H1 (cell line): Measurements from ENCODE around the gene TGM3. TPM values are rescaled to one million over a fixed set of nuclear protein-coding genes. Genes with fewer than 3 reads are reported as not detected.

ENCODE experiments used
- HDAC6 ChIP-seq: IDR thresholded peaks from one replicate; pipeline ENCODE4 v1.7.1; 2012; ENCODE audit warnings: low read depth, mild to moderate bottlenecking, inconsistent platforms, low read length, moderate library complexity
- polyA plus RNA-seq, 7 experiments: library from polyadenylated mRNA; depleted of rRNA in 3 of 7; stranded (reverse) in 5 of 7; unstranded in 2 of 7; fragments of >200 nt in 5 of 7; fragments of 200-250 nt in 2 of 7; gene quantifications; 1 replicate in 5 of 7; 2 replicates in 1 of 7; 4 replicates in 1 of 7; pipeline versions ENCODE4 v1.2.1 to v1.2.3, GENCODE V29; 2011 to 2013; ENCODE audit warnings: missing spikeins in 2 of 7, mixed read lengths in 2 of 7
- total RNA-seq: library from RNA; stranded (reverse); fragmentation: NEBNext Ultra II Directional; extraction: Animal tissue kit (Norgen Biotek cat#: 25700); gene quantifications from 2 replicates; pipeline ENCODE4 v1.2.1, GENCODE V29; 2021
- TF ChIP-seq, protein P1 (sequence below): IDR thresholded peaks from 2 replicates; pipeline ENCODE4 v1.6.1; 2011; ENCODE audit warnings: low read length, improper control_type of control experiment

Gene TGM3
- total and polyA plus RNA-seq, 2 of the 8 experiments (the other 6 are each of a cell fraction or from before 2014, with no cell fraction given) = 0.12 TPM; not detected in 1

DNA sequence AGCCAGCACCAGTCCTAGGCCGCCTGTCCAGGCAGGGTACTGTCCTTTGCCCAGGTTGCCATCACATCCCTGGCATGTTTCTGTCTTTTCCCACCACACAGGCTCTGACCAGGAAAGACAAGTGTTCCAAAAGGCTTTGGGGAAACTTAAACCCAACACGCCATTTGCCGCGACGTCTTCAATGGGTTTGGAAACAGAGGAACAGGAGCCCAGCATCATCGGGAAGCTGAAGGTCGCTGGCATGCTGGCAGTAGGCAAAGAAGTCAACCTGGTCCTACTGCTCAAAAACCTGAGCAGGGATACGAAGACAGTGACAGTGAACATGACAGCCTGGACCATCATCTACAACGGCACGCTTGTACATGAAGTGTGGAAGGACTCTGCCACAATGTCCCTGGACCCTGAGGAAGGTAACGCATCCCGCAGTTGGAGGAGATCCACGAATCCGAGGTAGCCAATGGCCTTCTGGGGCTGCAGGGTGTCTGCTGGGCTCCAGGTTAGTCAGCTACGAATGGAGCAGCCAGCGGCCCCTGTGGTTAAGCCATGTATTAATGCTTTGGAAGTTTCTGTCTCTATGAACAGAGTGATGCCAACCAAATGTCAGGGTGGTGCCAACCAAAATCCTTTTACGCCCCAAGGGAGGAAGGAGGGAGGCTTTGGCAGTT, 36.2 kb downstream of the TGM3 start (continued):
- TF ChIP-seq, protein P1, sequence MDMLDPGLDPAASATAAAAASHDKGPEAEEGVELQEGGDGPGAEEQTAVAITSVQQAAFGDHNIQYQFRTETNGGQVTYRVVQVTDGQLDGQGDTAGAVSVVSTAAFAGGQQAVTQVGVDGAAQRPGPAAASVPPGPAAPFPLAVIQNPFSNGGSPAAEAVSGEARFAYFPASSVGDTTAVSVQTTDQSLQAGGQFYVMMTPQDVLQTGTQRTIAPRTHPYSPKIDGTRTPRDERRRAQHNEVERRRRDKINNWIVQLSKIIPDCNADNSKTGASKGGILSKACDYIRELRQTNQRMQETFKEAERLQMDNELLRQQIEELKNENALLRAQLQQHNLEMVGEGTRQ = no peak
- no peak for TF ChIP-seq HDAC6
